Mesendoderm (in vitro differentiated cells): ENCODE data around the gene PGA4.
"Not testable (repeated sequence)": the region's sequence is repeated elsewhere in the genome, so short reads cannot be mapped to it uniquely, and the experiment has no call there.

Source experiments
- DNase-seq: peaks from one replicate; pipeline ENCODE4 v3.0.0; 2013
- H2AK5ac ChIP-seq: 2 replicates; pipeline ENCODE4 v1.6.1; 2013; ENCODE audit warnings: low read length, inconsistent platforms
- H2BK120ac ChIP-seq: 2 replicates; pipeline ENCODE4 v1.6.1; 2013; ENCODE audit warnings: low read depth, mild to moderate bottlenecking, low read length, moderate library complexity, mixed read lengths
- H2BK15ac ChIP-seq: replicated peaks from 2 replicates; pipeline ENCODE4 v1.6.1; 2013; ENCODE audit warnings: low read depth, mild to moderate bottlenecking, moderate library complexity
- H2BK5ac ChIP-seq: 2 replicates; pipeline ENCODE4 v1.6.1; 2013; ENCODE audit warnings: low read length, inconsistent platforms
- H3K18ac ChIP-seq: 2 replicates; pipeline ENCODE4 v1.6.1; 2013; ENCODE audit warnings: mild to moderate bottlenecking, low read length, mixed read lengths
- H3K23ac ChIP-seq: one replicate; pipeline ENCODE4 v1.6.1; 2013; ENCODE audit warnings: low read length
- H3K27ac ChIP-seq: 2 replicates; pipeline ENCODE4 v1.5.1; 2013; ENCODE audit warnings: low read depth, mild to moderate bottlenecking, inconsistent platforms, low read length, moderate library complexity
- H3K27me3 ChIP-seq: 2 replicates; pipeline ENCODE4 v1.6.1; 2013; ENCODE audit warnings: low read length, control low read depth, mild to moderate bottlenecking, inconsistent platforms; ENCODE audit not compliant: insufficient read depth, poor library complexity
- H3K36me3 ChIP-seq: 2 replicates; pipeline ENCODE4 v1.6.1; 2013; ENCODE audit warnings: low read length, inconsistent platforms; ENCODE audit not compliant: control insufficient read depth, insufficient read depth
- H3K4ac ChIP-seq: one replicate; pipeline ENCODE4 v1.6.1; 2013; ENCODE audit warnings: low read depth, mild to moderate bottlenecking, low read length, moderate library complexity
- H3K4me1 ChIP-seq: 2 replicates; pipeline ENCODE4 v1.6.1; 2013; ENCODE audit warnings: low read depth, low read length, inconsistent platforms; ENCODE audit not compliant: control insufficient read depth
- H3K4me2 ChIP-seq: 2 replicates; pipeline ENCODE4 v1.6.1; 2013; ENCODE audit warnings: low read length
- H3K4me3 ChIP-seq: 2 replicates; pipeline ENCODE4 v1.5.1; 2013; ENCODE audit warnings: mild to moderate bottlenecking, low read length
- H3K56ac ChIP-seq: one replicate; pipeline ENCODE4 v1.6.1; 2013; ENCODE audit warnings: low read length
- H3K79me1 ChIP-seq: 2 replicates; pipeline ENCODE4 v1.6.1; 2013; ENCODE audit warnings: low read length, inconsistent platforms
- H3K79me2 ChIP-seq: 2 replicates; pipeline ENCODE4 v1.6.1; 2013; ENCODE audit warnings: mild to moderate bottlenecking, low read length; ENCODE audit not compliant: control insufficient read depth, insufficient read depth
- H3K9ac ChIP-seq: 2 replicates; pipeline ENCODE4 v1.6.1; 2013; ENCODE audit warnings: low read length, inconsistent platforms
- H4K5ac ChIP-seq: one replicate; pipeline ENCODE4 v1.6.1; 2013; ENCODE audit warnings: low read length
- H4K8ac ChIP-seq: one replicate; pipeline ENCODE4 v1.6.1; 2013; ENCODE audit warnings: low read depth, mild to moderate bottlenecking, control low read depth, low read length, moderate library complexity
- WGBS: extraction: QIAGEN DNeasy Blood & Tissue Kit; methylation state at CpG from one replicate; pipeline ENCODE4 v1.1.7; 2013; ENCODE audit warnings: low lambda C conversion rate, missing lambda C conversion rate; ENCODE audit not compliant: insufficient coverage; ENCODE audit errors: extremely low coverage; 5-methylcytosine and 5-hydroxymethylcytosine counted together

PGA4 gene

DNA sequence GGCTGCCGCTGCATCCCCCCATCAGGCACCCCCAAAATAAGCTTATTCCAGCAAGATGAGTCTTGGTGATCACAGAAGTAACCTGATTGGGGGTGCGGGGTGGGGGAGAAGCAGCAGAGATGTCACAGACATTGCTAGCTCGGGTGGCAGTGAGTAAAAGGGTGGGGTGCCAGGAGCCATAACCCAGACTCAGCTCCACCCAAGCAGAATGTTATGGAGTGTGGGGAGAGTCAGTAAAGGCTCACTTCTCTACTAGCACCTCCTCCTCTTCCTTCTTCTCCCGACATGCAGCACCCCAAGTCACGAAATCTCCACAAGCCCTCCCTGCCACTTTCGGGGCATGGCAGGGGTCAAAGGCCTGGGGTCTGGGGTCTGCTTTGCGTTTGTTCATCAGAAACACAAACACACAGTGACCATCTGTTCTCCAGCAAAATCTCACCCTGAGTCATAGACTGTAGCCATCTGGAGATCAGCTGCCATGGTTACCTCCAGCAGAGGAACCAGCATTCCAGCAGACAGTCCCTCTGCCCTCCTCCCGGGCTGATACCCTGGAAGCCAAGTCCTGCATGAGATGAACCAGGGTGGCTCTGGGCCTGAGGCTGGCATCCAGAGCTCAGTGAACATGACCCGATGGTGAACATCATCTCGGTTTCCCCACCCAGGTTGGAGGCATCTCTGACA, 23.3 kb downstream of the PGA4 start:
- not testable (repeated sequence) for H3K4ac ChIP-seq, H3K9ac ChIP-seq, H2BK120ac ChIP-seq, H3K23ac ChIP-seq, H3K4me3 ChIP-seq, H3K4me2 ChIP-seq, H4K8ac ChIP-seq, H2AK5ac ChIP-seq, H3K4me1 ChIP-seq, H3K36me3 ChIP-seq, H3K27ac ChIP-seq, H3K79me1 ChIP-seq, H3K18ac ChIP-seq, H2BK5ac ChIP-seq, H2BK15ac ChIP-seq, H3K56ac ChIP-seq, H4K5ac ChIP-seq, H3K27me3 ChIP-seq, H3K79me2 ChIP-seq, DNase-seq
- WGBS, result no CpG with 5 or more reads among the region's 10 CpGs

DNA sequence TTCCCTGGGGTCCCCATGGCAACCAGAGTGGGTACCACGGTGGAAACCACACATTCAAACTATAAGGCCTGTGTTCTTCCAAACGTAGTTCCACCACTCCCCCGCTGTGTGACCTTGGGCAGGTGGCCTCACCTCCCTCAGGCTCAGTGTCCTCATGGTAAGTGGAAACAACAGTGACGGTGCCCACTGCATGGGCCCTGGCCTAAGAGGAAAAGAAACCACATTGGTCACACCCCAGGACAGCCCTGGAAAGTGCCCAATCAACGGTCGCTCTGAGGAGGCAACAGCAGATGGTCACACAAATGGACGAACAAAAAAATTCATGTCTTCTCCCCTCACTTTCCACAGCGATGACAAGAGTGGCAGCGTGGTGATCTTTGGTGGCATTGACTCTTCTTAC, 25.9 kb downstream of the PGA4 start:
- H3K4me1 ChIP-seq, H2BK15ac ChIP-seq, H3K9ac ChIP-seq, H3K36me3 ChIP-seq, H3K27me3 ChIP-seq, H4K5ac ChIP-seq, H3K23ac ChIP-seq, H3K18ac ChIP-seq, H2BK120ac ChIP-seq, H3K79me2 ChIP-seq, H3K4me2 ChIP-seq, H3K27ac ChIP-seq, H3K56ac ChIP-seq, H3K4ac ChIP-seq, H2AK5ac ChIP-seq, H2BK5ac ChIP-seq, DNase-seq, H3K79me1 ChIP-seq, H4K8ac ChIP-seq, H3K4me3 ChIP-seq: not testable (repeated sequence)
- WGBS, result no CpG with 5 or more reads among the region's 9 CpGs

DNA sequence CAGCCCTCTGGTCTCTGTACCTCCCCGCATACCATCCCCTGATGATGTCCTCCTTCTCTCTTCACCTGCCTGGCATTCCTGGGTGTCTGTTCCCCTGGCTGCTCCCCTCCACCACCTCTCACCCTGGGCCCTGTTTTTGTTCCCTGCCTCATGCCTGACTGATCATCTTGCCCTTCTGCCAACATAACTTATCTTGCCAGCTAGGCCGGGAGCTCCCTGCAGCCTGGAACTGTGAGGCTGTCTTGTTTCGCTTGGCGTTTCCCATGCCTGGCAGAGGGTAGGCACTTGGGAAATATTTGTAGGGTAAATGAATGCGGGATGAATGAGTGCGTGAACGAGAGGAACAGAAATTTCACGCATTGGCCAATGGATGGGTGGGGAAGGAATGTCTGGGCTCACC, 27.1 kb downstream of the PGA4 start:
- not testable (repeated sequence) for H3K79me2 ChIP-seq, DNase-seq, H3K79me1 ChIP-seq, H4K8ac ChIP-seq, H3K27ac ChIP-seq, H3K4me1 ChIP-seq, H2AK5ac ChIP-seq, H3K36me3 ChIP-seq, H3K56ac ChIP-seq, H2BK15ac ChIP-seq, H3K27me3 ChIP-seq, H3K9ac ChIP-seq, H3K23ac ChIP-seq, H2BK5ac ChIP-seq, H3K4me3 ChIP-seq, H2BK120ac ChIP-seq, H3K4me2 ChIP-seq, H4K5ac ChIP-seq, H3K18ac ChIP-seq, H3K4ac ChIP-seq
- no CpG with 5 or more reads among the region's 8 CpGs for WGBS

DNA sequence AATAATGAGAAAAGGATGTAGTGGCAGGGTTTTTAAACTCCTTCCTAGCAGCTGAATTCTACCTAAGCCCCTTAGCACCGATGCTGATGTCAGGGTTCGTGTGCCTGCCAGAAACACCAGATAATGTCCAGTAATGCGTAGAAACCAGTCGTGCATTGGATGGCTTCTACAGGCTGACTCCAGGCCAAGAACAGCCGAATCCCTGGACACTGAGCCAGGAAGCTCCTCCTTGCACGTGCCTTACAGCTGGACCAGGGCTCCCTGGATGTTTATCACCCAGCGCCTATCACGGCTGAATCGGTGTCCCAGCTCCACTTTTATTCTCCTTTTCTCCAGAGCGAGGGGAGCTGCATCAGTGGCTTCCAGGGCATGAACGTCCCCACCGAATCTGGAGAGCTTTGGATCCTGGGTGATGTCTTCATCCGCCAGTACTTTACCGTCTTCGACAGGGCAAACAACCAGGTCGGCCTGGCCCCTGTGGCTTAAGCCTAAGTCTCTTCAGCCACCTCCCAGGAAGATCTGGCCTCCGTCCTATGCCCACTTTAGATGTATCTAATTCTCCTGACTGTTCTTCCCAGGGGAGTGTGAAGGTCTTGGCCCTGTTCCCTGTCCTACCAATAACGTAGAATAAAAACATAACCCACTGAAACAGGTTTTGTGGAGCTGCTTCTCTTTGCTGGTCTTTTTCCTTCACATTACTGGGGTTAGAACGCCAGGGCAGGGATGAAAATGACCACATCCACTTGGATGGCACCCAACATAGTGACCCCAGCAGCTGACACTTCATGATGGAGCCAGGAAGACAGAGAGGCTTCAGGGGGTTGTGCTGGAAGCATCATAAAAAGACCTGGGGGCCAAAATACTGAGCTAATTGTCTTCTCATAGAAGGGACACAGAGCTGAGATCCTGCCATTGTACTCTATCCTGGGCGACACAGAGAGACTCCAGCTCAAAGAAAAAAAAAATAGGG, 28.9 kb downstream of the PGA4 start:
- H3K36me3 ChIP-seq, H3K18ac ChIP-seq, H3K79me1 ChIP-seq, H3K27ac ChIP-seq, H2AK5ac ChIP-seq, H3K4ac ChIP-seq, DNase-seq, H3K23ac ChIP-seq, H3K56ac ChIP-seq, H4K8ac ChIP-seq, H3K4me2 ChIP-seq, H3K4me3 ChIP-seq, H3K27me3 ChIP-seq, H4K5ac ChIP-seq, H2BK15ac ChIP-seq, H2BK120ac ChIP-seq, H3K9ac ChIP-seq, H3K79me2 ChIP-seq, H2BK5ac ChIP-seq, H3K4me1 ChIP-seq: not testable (repeated sequence)
- no CpG with 5 or more reads among the region's 20 CpGs for WGBS

DNA sequence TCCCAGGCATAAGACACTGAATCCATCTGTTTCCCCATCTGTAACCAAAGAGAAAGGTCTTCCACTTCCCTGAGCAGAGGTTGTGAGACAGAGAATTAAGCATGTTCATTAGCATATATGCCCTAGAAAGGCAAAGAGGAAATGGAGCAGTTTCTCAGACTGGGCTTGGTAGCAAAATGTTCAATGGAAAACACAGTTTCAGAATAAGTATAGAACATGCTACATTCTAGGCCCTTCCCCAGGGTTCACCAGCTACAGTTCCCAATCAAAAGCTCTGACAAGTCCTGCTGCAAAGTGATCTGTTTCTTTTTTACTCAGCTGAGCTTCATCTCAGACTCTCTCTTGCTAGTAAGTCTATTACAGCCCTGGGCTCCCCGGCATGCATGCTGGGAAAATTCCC, 30.2 kb downstream of the PGA4 start:
- not testable (repeated sequence) for H3K36me3 ChIP-seq, H3K79me1 ChIP-seq, H2BK120ac ChIP-seq, H3K4me3 ChIP-seq, H3K27me3 ChIP-seq, H3K9ac ChIP-seq, H4K8ac ChIP-seq, H3K18ac ChIP-seq, H3K27ac ChIP-seq, DNase-seq, H3K79me2 ChIP-seq, H2BK5ac ChIP-seq, H2BK15ac ChIP-seq, H3K4me2 ChIP-seq, H3K56ac ChIP-seq, H4K5ac ChIP-seq, H3K4me1 ChIP-seq, H3K4ac ChIP-seq, H3K23ac ChIP-seq, H2AK5ac ChIP-seq
- no CpG with 5 or more reads among the region's 1 CpG for WGBS
